Esophagus muscularis mucosa (tissue), 4 donors: ENCODE data around the gene HTR3C. TPM values are rescaled to one million over a fixed set of nuclear protein-coding genes. Genes with fewer than 3 reads are reported as not detected.

ENCODE experiments used
- DNase-seq: peaks from one replicate; pipeline ENCODE4 v3.0.0-alpha.2; 2017; ENCODE audit errors: extremely low spot score
- H3K27ac ChIP-seq, 4 donors: fragments of 200-600 bp; sonication (generic); replicated peaks in 1 of 4; 1 replicate in 3 of 4; 2 replicates in 1 of 4; pipeline ENCODE4 v1.5.1; 2016 to 2019; ENCODE audit warnings: mild to moderate bottlenecking in 1 of 4
- H3K27me3 ChIP-seq, 4 donors: fragments of 200-600 bp; sonication (generic); one replicate each; pipeline versions ENCODE4 v1.5.1 to v1.6.0; 2016 to 2019
- H3K36me3 ChIP-seq, 4 donors: fragments of 200-600 bp; sonication (generic); one replicate each; pipeline ENCODE4 v1.5.1; 2016 to 2019
- H3K4me1 ChIP-seq, 4 donors: fragments of 200-600 bp; sonication (generic); one replicate each; pipeline ENCODE4 v1.5.1; 2016 to 2019
- H3K4me3 ChIP-seq, 4 donors: fragments of 200-600 bp; sonication (generic); 1 replicate in 2 of 4; 2 replicates in 2 of 4; pipeline ENCODE4 v1.5.1; 2016 to 2019; ENCODE audit warnings: mild to moderate bottlenecking in 4 of 4, moderate library complexity in 1 of 4
- H3K9me3 ChIP-seq, 4 donors: fragments of 200-600 bp; sonication (generic); 1 replicate in 3 of 4; 2 replicates in 1 of 4; pipeline ENCODE4 v1.5.1; 2016 to 2019
- CTCF ChIP-seq, 3 experiments: fragments of 200-600 bp in 2 of 3; fragments of 450-650 bp in 1 of 3; sonication (generic) in 2 of 3; IDR thresholded peaks; one replicate each; pipeline ENCODE4 v1.5.1; 2017 to 2019; ENCODE audit warnings: antibody characterized with exemption in 3 of 3, mild to moderate bottlenecking in 2 of 3, moderate library complexity in 1 of 3
- EP300 ChIP-seq: sonication (generic); formaldehyde crosslinking; IDR thresholded peaks from one replicate; pipeline ENCODE4 v1.6.1; 2017; ENCODE audit warnings: antibody characterized with exemption
- POLR2A ChIP-seq: fragments of 450-650 bp; IDR thresholded peaks from one replicate; pipeline ENCODE4 v1.6.1; 2017; ENCODE audit warnings: antibody characterized with exemption, moderate library complexity, mild to moderate bottlenecking, low read depth
- POLR2AphosphoS5 ChIP-seq, 2 donors: sonication (generic); formaldehyde crosslinking; IDR thresholded peaks; one replicate each; pipeline ENCODE4 v1.6.1; 2017; ENCODE audit warnings: antibody characterized with exemption in 2 of 2
- WGBS: methylation state at CpG from one replicate; pipeline ENCODE4 v1.1.5; 2018; 5-methylcytosine and 5-hydroxymethylcytosine counted together
- intact Hi-C: fragments of 100-400 bp; cut with DNase I; formaldehyde crosslinking; loops from one replicate; pipeline ENCODE4 v1.15.1; 2023
- small RNA-seq, 3 donors: library from RNA; depleted of rRNA; stranded (forward); fragments of <200 nt; gene quantifications; one replicate each; pipeline ENCODE3, GENCODE V24; 2016
- total RNA-seq, 4 donors: library from RNA; depleted of rRNA; stranded (reverse); fragments of >200 nt; gene quantifications; one replicate each; pipeline versions ENCODE4 v1.1.0 to v1.2.1, GENCODE V29; 2016

Gene HTR3C
- total RNA-seq, 4 donors from 2014 or later: not detected

- Histone ChIP-seq H3K4me1 (no peaks in the 10 kb centered on the region), H3K27me3 (no peaks in the 10 kb centered on the region), H3K4me3 (no peak overlapping the region), H3K27ac (no peak overlapping the region), H3K9me3 (peaks cover 0 to 26% (median 14%) of the 10 kb centered on the region in 4 donors), H3K36me3 (no peaks in the 10 kb centered on the region)
- TF ChIP-seq POLR2A: no peak
- no peak for TF ChIP-seq POLR2AphosphoS5 (IDR thresholded peaks at IDR 0.05)
- no peak for TF ChIP-seq EP300
- no peak for TF ChIP-seq CTCF (IDR thresholded peaks at IDR 0.05)
- WGBS: 89% methylated on average over 3 of the region's 3 CpGs
- intact Hi-C loops: no loop called here
- DNase-seq: no peak
Measured at GRCh38 chr3:184092199-184092598, 39.4 kb downstream of the HTR3C start.

GRCh38 chr3:184096811-184097383 lies 44.0 kb downstream of the HTR3C start, which contains the start of gene HTR3E:
HTR3E (plus strand) TSS chr3:184097064; CDS start chr3:184097530, 466 bp downstream.
- no peak within 1 kb of the TSS for H3K4me3 ChIP-seq
- WGBS: 90% methylated on average over 7 of the region's 7 CpGs
- H3K27ac ChIP-seq: no peak within 1 kb of the TSS
- H3K4me1 ChIP-seq: no peaks in the 10 kb centered on the region
- intact Hi-C loops: no loop called here
- no peaks in the 10 kb centered on the region for H3K36me3 ChIP-seq
- peaks cover 0 to 16% (median 12%) of the 10 kb centered on the region in 4 donors for H3K9me3 ChIP-seq
- TF ChIP-seq CTCF (IDR thresholded peaks at IDR 0.05): no peak
- no peak for TF ChIP-seq POLR2A
- TF ChIP-seq EP300: no peak
- no peak for TF ChIP-seq POLR2AphosphoS5 (IDR thresholded peaks at IDR 0.05)
- H3K27me3 ChIP-seq: no peaks in the 10 kb centered on the region
- no peak for DNase-seq

- Histone ChIP-seq H3K27ac (no peak overlapping the region), H3K9me3 (peaks cover 0 to 10% (median 5%) of the 10 kb centered on the region in 4 donors), H3K36me3 (no peaks in the 10 kb centered on the region), H3K4me1 (no peaks in the 10 kb centered on the region), H3K27me3 (no peaks in the 10 kb centered on the region), H3K4me3 (no peak overlapping the region)
- TF ChIP-seq EP300 (no peak), POLR2AphosphoS5 (IDR thresholded peaks at IDR 0.05) (no peak), POLR2A (no peak), CTCF (IDR thresholded peaks at IDR 0.05) (no peak)
- intact Hi-C loops: no loop called here
- WGBS: 91% methylated on average over 6 of the region's 6 CpGs
- DNase-seq: no peak
Measured at GRCh38 chr3:184097556-184097955, 44.7 kb downstream of the HTR3C start.

- Histone ChIP-seq H3K27ac (no peak overlapping the region), H3K27me3 (no peaks in the 10 kb centered on the region), H3K4me1 (no peaks in the 10 kb centered on the region), H3K4me3 (no peak overlapping the region), H3K36me3 (no peaks in the 10 kb centered on the region), H3K9me3 (no peaks in the 10 kb centered on the region)
- WGBS: 62% methylated on average over 22 of the region's 24 CpGs
- DNase-seq: no peak
- no peak for TF ChIP-seq POLR2A
- no peak for TF ChIP-seq EP300
- no peak for TF ChIP-seq POLR2AphosphoS5 (IDR thresholded peaks at IDR 0.05)
- TF ChIP-seq CTCF (IDR thresholded peaks at IDR 0.05): no peak
- intact Hi-C loops: no loop called here
Measured at GRCh38 chr3:184099806-184100686, 47.2 kb downstream of the HTR3C start.

Small RNA genes within 50 kb of the gene (small RNA-seq; reads per million reads assigned to genes)
- 0 reads per million in 3 donors for gene RF00019

Other genes starting within 250 kb of the HTR3C start
- 1 to 10 TPM in 3 of 4 donors, under 1 TPM in 1; 0.42 to 2.9 (median 2.4) TPM for gene MAP6D1, start 227.5 kb upstream of the HTR3C start, total RNA-seq
- gene PARL, start 168.2 kb upstream of the HTR3C start, total RNA-seq: 10 to 100 TPM; 40.2 to 57.1 (median 51.2) TPM
- gene ABCC5, start 35.2 kb upstream of the HTR3C start, total RNA-seq: 10 to 100 TPM in 3 of 4 donors, 1 to 10 TPM in 1; 9.8 to 20.2 (median 17.6) TPM
- not detected for gene HTR3D, start 21.3 kb upstream of the HTR3C start, total RNA-seq
- not detected for gene HTR3E, start 44.0 kb downstream of the HTR3C start, total RNA-seq
- 10 to 100 TPM; 29.3 to 39.5 (median 33.8) TPM for gene EIF2B5, start 82.3 kb downstream of the HTR3C start, total RNA-seq
- gene DVL3, start 102.3 kb downstream of the HTR3C start, total RNA-seq: 100 to 1,000 TPM in 2 of 4 donors, 10 to 100 TPM in 2; 64.0 to 119 (median 86.3) TPM
- gene AP2M1, start 121.8 kb downstream of the HTR3C start, total RNA-seq: 100 to 1,000 TPM; 258 to 397 (median 298) TPM
- gene ABCF3, start 133.2 kb downstream of the HTR3C start, total RNA-seq: 10 to 100 TPM; 34.8 to 43.2 (median 36.9) TPM
- under 1 TPM in 3 of 4 donors, not detected in 1; 0.17 to 0.33 (median 0.32) TPM for gene VWA5B2, start 176.5 kb downstream of the HTR3C start, total RNA-seq
- 10 to 100 TPM; 35.6 to 48.5 (median 39.8) TPM for gene ALG3, start 195.9 kb downstream of the HTR3C start, total RNA-seq
- gene EEF1AKMT4, start 196.6 kb downstream of the HTR3C start, total RNA-seq: 1 to 10 TPM; 3.3 to 4.9 (median 3.7) TPM
- gene CAMK2N2, start 208.5 kb downstream of the HTR3C start, total RNA-seq: not detected
- gene ECE2, start 223.0 kb downstream of the HTR3C start, total RNA-seq: under 1 TPM; 0.42 to 0.69 (median 0.56) TPM
- gene PSMD2, start 246.2 kb downstream of the HTR3C start, total RNA-seq: 100 to 1,000 TPM; 252 to 356 (median 274) TPM